T-helper 1 cell treated with Interleukin-12 subunit alpha and Interleukin-12 subunit beta and Interleukin-4 antibody, amounts not matched to agents 30 μg/mL and 1 μg/mL, for 36 hours (primary cell): ENCODE measurements around the gene ZMIZ1.

Source experiments
- H3K27ac Mint-ChIP-seq: one replicate; pipeline ENCODE4 v1.8.0; 2021; ENCODE audit warnings: mild to moderate bottlenecking, mixed read lengths
- H3K27me3 Mint-ChIP-seq: one replicate; pipeline ENCODE4 v1.8.0; 2021; ENCODE audit warnings: low read depth, mixed read lengths
- H3K36me3 Mint-ChIP-seq: one replicate; pipeline ENCODE4 v1.8.0; 2021; ENCODE audit warnings: low read depth, mixed read lengths
- H3K4me1 Mint-ChIP-seq: one replicate; pipeline ENCODE4 v1.8.0; 2021; ENCODE audit warnings: low read depth, mixed read lengths
- H3K4me3 Mint-ChIP-seq: one replicate; pipeline ENCODE4 v1.8.0; 2021; ENCODE audit warnings: mild to moderate bottlenecking, moderate library complexity, mixed read lengths
- H3K9me3 Mint-ChIP-seq: one replicate; pipeline ENCODE4 v1.8.0; 2021; ENCODE audit warnings: mixed read lengths

Gene ZMIZ1

GRCh38 chr10:79298403-79299244, 229.9 kb downstream of the ZMIZ1 start:
- H3K36me3 Mint-ChIP-seq = peaks cover 42% of the 10 kb centered on the region
- H3K27ac Mint-ChIP-seq = no peak overlapping the region
- no peaks in the 10 kb centered on the region for H3K9me3 Mint-ChIP-seq
- peaks cover 27% of the 10 kb centered on the region for H3K4me1 Mint-ChIP-seq
- no peak overlapping the region for H3K4me3 Mint-ChIP-seq
- no peaks in the 10 kb centered on the region for H3K27me3 Mint-ChIP-seq

GRCh38 chr10:79299397-79300241, 230.9 kb downstream of the ZMIZ1 start:
- Mint-ChIP-seq H3K4me3 (no peak overlapping the region), H3K36me3 (peaks cover 43% of the 10 kb centered on the region), H3K27ac (no peak overlapping the region), H3K27me3 (no peaks in the 10 kb centered on the region), H3K4me1 (peaks cover 19% of the 10 kb centered on the region), H3K9me3 (no peaks in the 10 kb centered on the region)

- peaks cover 11% of the 10 kb centered on the region for H3K4me1 Mint-ChIP-seq
- H3K4me3 Mint-ChIP-seq = no peak overlapping the region
- H3K36me3 Mint-ChIP-seq = peaks cover 40% of the 10 kb centered on the region
- H3K27ac Mint-ChIP-seq = no peak overlapping the region
- H3K9me3 Mint-ChIP-seq = no peaks in the 10 kb centered on the region
- H3K27me3 Mint-ChIP-seq = no peaks in the 10 kb centered on the region
Measured at GRCh38 chr10:79300711-79301110, 231.9 kb downstream of the ZMIZ1 start.

GRCh38 chr10:79301754-79302530, 233.2 kb downstream of the ZMIZ1 start:
- Mint-ChIP-seq H3K4me1 (peaks cover 7% of the 10 kb centered on the region), H3K36me3 (peaks cover 40% of the 10 kb centered on the region), H3K27ac (peak overlapping the region; percentile 24), H3K9me3 (no peaks in the 10 kb centered on the region), H3K27me3 (no peaks in the 10 kb centered on the region), H3K4me3 (no peak overlapping the region)

GRCh38 chr10:79303631-79304478, 235.1 kb downstream of the ZMIZ1 start:
- H3K4me1 Mint-ChIP-seq = peaks cover 2% of the 10 kb centered on the region
- H3K27me3 Mint-ChIP-seq = no peaks in the 10 kb centered on the region
- H3K27ac Mint-ChIP-seq = peak overlapping the region; percentile 52
- H3K36me3 Mint-ChIP-seq = peaks cover 37% of the 10 kb centered on the region
- H3K9me3 Mint-ChIP-seq = no peaks in the 10 kb centered on the region
- no peak overlapping the region for H3K4me3 Mint-ChIP-seq

- no peaks in the 10 kb centered on the region for H3K27me3 Mint-ChIP-seq
- peak overlapping the region; percentile 68 for H3K27ac Mint-ChIP-seq
- no peak overlapping the region for H3K4me3 Mint-ChIP-seq
- H3K9me3 Mint-ChIP-seq = no peaks in the 10 kb centered on the region
- H3K4me1 Mint-ChIP-seq = peaks cover 5% of the 10 kb centered on the region
- H3K36me3 Mint-ChIP-seq = peaks cover 39% of the 10 kb centered on the region
Measured at GRCh38 chr10:79304479-79305087, 235.8 kb downstream of the ZMIZ1 start.

- peaks cover 6% of the 10 kb centered on the region for H3K4me1 Mint-ChIP-seq
- H3K27ac Mint-ChIP-seq = no peak overlapping the region
- peaks cover 35% of the 10 kb centered on the region for H3K36me3 Mint-ChIP-seq
- H3K4me3 Mint-ChIP-seq = no peak overlapping the region
- no peaks in the 10 kb centered on the region for H3K27me3 Mint-ChIP-seq
- H3K9me3 Mint-ChIP-seq = no peaks in the 10 kb centered on the region
Measured at GRCh38 chr10:79305515-79305914, 236.7 kb downstream of the ZMIZ1 start.

- no peaks in the 10 kb centered on the region for H3K27me3 Mint-ChIP-seq
- H3K9me3 Mint-ChIP-seq = no peaks in the 10 kb centered on the region
- H3K36me3 Mint-ChIP-seq = peaks cover 32% of the 10 kb centered on the region
Measured at GRCh38 chr10:79305988-79306387, 237.2 kb downstream of the ZMIZ1 start.

GRCh38 chr10:79306644-79307220, 238.0 kb downstream of the ZMIZ1 start:
- no peak overlapping the region for H3K27ac Mint-ChIP-seq
- H3K4me1 Mint-ChIP-seq = peaks cover 8% of the 10 kb centered on the region
- H3K9me3 Mint-ChIP-seq = no peaks in the 10 kb centered on the region
- H3K4me3 Mint-ChIP-seq = no peak overlapping the region
- H3K27me3 Mint-ChIP-seq = no peaks in the 10 kb centered on the region
- peaks cover 26% of the 10 kb centered on the region for H3K36me3 Mint-ChIP-seq

More at GRCh38 chr10:79305988-79306387, 237.2 kb downstream of the ZMIZ1 start:
- H3K4me1 Mint-ChIP-seq = peaks cover 8% of the 10 kb centered on the region
- H3K27ac Mint-ChIP-seq = no peak overlapping the region
- no peak overlapping the region for H3K4me3 Mint-ChIP-seq

- H3K27ac Mint-ChIP-seq = no peak overlapping the region
- H3K4me3 Mint-ChIP-seq = no peak overlapping the region
- no peaks in the 10 kb centered on the region for H3K27me3 Mint-ChIP-seq
- H3K9me3 Mint-ChIP-seq = no peaks in the 10 kb centered on the region
- peaks cover 30% of the 10 kb centered on the region for H3K36me3 Mint-ChIP-seq
- H3K4me1 Mint-ChIP-seq = peaks cover 8% of the 10 kb centered on the region
Measured at GRCh38 chr10:79308016-79308415, 239.2 kb downstream of the ZMIZ1 start.

GRCh38 chr10:79308969-79309665, 240.4 kb downstream of the ZMIZ1 start:
- H3K9me3 Mint-ChIP-seq = no peaks in the 10 kb centered on the region
- H3K27ac Mint-ChIP-seq = peak overlapping the region; percentile 69
- peaks cover 36% of the 10 kb centered on the region for H3K36me3 Mint-ChIP-seq
- H3K4me1 Mint-ChIP-seq = peaks cover 8% of the 10 kb centered on the region
- H3K4me3 Mint-ChIP-seq = no peak overlapping the region
- H3K27me3 Mint-ChIP-seq = no peaks in the 10 kb centered on the region

- Mint-ChIP-seq H3K36me3 (peaks cover 33% of the 10 kb centered on the region), H3K9me3 (no peaks in the 10 kb centered on the region), H3K27me3 (no peaks in the 10 kb centered on the region), H3K27ac (peak overlapping the region; percentile 80), H3K4me1 (peaks cover 6% of the 10 kb centered on the region), H3K4me3 (no peak overlapping the region)
Measured at GRCh38 chr10:79310200-79310865, 241.6 kb downstream of the ZMIZ1 start.
